A549 (cell line): Measurements from ENCODE around the gene PSMB4.

Experiments used
- BHLHE40 ChIP-seq: IDR thresholded peaks from 2 replicates; pipeline ENCODE4 v1.6.1; 2012; ENCODE audit warnings: low read depth, low read length, inconsistent platforms
- CHD2 ChIP-seq: fragments of 150-350 bp; IDR thresholded peaks from 2 replicates; pipeline ENCODE4 v1.6.1; 2014; ENCODE audit warnings: low read length; ENCODE audit not compliant: partially characterized antibody
- ESRRA ChIP-seq: fragments of 150-350 bp; IDR thresholded peaks from 2 replicates; pipeline ENCODE4 v1.6.1; 2014; ENCODE audit warnings: mild to moderate bottlenecking, low read length, borderline replicate concordance
- GATA3 ChIP-seq: IDR thresholded peaks from 2 replicates; pipeline ENCODE4 v1.6.1; 2012; ENCODE audit warnings: borderline replicate concordance
- KDM1A ChIP-seq: fragments of 200-600 bp; sonication (generic); IDR thresholded peaks from 2 replicates; pipeline ENCODE4 v1.6.1; 2016; ENCODE audit warnings: low read depth, mild to moderate bottlenecking
- NR3C1 ChIP-seq: fragments of >200 bp; sonication (Bioruptor Twin); formaldehyde crosslinking; IDR thresholded peaks from 3 replicates; pipeline ENCODE4 v1.6.1; 2017
- POLR2A ChIP-seq: IDR thresholded peaks from 2 replicates; pipeline ENCODE4 v1.6.1; 2012; ENCODE audit warnings: mild to moderate bottlenecking, low read length
- RAD21 ChIP-seq, 2 experiments: fragments of >200 bp in 1 of 2; sonication (Bioruptor Twin) in 1 of 2; formaldehyde crosslinking in 1 of 2; IDR thresholded peaks in 1 of 2; conservative IDR thresholded peaks in 1 of 2; 2 replicates in 1 of 2; 3 replicates in 1 of 2; pipeline ENCODE4 v1.6.1; 2012 to 2018; ENCODE audit warnings: inconsistent platforms in 1 of 2
- ZFP36 ChIP-seq: fragments of 450-650 bp; IDR thresholded peaks from 2 replicates; pipeline ENCODE4 v1.6.1; 2014; ENCODE audit warnings: borderline replicate concordance; ENCODE audit not compliant: partially characterized antibody
- TF ChIP-seq, protein P1 (sequence below): fragments of 450-650 bp; IDR thresholded peaks from 2 replicates; pipeline ENCODE4 v1.6.1; 2014; ENCODE audit warnings: antibody characterized with exemption
- TF ChIP-seq, protein P2 (sequence below): fragments of >200 bp; sonication (Bioruptor Twin); formaldehyde crosslinking; IDR thresholded peaks from 3 replicates; pipeline ENCODE4 v1.5.1; 2016
- TF ChIP-seq, protein P3 (sequence below): IDR thresholded peaks from 2 replicates; pipeline ENCODE4 v1.6.1; 2012

DNA sequence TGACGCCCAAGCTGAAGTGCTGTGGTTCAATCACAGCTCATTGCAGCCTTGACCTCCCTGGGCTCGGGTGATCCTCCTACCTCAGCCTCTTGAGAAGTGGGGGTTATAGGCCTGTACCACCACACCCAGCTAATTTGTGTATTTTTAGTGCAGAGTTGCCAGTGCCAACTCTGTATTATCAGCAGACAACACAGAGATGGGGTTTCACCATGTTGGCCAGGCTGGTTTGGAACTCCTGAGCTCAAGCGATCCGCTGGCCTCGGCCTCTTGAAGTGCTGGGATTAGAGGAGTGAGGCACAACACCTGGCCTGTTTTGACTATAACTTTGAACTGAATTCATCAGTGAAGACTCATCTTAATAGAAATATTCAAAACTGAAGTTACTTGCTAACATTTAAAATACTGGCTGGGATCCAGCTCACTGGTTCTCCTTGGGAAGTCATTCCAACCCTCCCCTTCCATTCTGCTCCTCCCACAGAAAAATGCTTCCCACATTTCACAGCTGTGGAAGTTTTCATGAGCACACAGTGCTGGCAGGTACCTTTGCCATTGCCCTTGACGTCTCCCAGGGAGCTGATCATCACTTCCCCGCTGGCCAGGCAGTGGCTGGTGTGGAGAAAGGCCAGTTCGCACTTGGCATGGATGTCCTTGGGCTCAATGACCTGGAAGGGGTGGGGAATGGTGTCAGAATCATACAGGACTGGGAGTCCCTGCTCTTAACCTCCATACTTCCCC is 31.5 kb upstream of the PSMB4 start:
- TF ChIP-seq KDM1A: no peak
- TF ChIP-seq, protein P1, sequence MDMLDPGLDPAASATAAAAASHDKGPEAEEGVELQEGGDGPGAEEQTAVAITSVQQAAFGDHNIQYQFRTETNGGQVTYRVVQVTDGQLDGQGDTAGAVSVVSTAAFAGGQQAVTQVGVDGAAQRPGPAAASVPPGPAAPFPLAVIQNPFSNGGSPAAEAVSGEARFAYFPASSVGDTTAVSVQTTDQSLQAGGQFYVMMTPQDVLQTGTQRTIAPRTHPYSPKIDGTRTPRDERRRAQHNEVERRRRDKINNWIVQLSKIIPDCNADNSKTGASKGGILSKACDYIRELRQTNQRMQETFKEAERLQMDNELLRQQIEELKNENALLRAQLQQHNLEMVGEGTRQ: no peak
- TF ChIP-seq ZFP36: no peak
- TF ChIP-seq, protein P2, sequence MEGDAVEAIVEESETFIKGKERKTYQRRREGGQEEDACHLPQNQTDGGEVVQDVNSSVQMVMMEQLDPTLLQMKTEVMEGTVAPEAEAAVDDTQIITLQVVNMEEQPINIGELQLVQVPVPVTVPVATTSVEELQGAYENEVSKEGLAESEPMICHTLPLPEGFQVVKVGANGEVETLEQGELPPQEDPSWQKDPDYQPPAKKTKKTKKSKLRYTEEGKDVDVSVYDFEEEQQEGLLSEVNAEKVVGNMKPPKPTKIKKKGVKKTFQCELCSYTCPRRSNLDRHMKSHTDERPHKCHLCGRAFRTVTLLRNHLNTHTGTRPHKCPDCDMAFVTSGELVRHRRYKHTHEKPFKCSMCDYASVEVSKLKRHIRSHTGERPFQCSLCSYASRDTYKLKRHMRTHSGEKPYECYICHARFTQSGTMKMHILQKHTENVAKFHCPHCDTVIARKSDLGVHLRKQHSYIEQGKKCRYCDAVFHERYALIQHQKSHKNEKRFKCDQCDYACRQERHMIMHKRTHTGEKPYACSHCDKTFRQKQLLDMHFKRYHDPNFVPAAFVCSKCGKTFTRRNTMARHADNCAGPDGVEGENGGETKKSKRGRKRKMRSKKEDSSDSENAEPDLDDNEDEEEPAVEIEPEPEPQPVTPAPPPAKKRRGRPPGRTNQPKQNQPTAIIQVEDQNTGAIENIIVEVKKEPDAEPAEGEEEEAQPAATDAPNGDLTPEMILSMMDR: no peak
- no peak for TF ChIP-seq POLR2A
- TF ChIP-seq, protein P3, sequence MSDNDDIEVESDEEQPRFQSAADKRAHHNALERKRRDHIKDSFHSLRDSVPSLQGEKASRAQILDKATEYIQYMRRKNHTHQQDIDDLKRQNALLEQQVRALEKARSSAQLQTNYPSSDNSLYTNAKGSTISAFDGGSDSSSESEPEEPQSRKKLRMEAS: no peak
- no peak for TF ChIP-seq ESRRA
- TF ChIP-seq GATA3: no peak
- TF ChIP-seq NR3C1: no peak
- no peak for TF ChIP-seq CHD2
- TF ChIP-seq RAD21 (conservative IDR thresholded peaks at IDR 0.05 in 1 of 2, IDR thresholded peaks at IDR 0.05 in 1 of 2): no peak
- TF ChIP-seq BHLHE40: no peak
